MV-4-11 (cell line): ENCODE data around the gene DYNC2H1.

ENCODE experiments used
- DNase-seq: peaks from one replicate; lab custom pipeline; 2025; lab: John Stamatoyannopoulos, UW

Gene DYNC2H1

DNA sequence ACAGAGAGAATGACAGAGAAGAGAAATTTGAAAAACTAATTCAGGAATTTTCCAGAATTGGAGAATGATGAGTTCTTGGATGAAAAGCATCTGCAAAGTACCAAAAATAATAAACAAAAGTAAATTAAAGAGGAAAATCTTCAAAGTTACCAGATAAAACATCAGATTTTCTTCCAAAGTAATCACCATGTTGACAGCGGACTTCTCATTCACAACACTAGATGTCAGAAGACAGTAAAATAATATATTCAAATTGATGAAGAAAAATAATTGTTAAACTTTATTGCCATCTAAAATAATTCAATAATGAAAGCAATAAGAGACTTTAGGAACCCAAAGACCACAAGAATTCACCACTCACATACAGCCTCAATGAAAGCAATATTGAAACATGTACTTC is 355.2 kb downstream of the DYNC2H1 start:
- DNase-seq: no peak

DNA sequence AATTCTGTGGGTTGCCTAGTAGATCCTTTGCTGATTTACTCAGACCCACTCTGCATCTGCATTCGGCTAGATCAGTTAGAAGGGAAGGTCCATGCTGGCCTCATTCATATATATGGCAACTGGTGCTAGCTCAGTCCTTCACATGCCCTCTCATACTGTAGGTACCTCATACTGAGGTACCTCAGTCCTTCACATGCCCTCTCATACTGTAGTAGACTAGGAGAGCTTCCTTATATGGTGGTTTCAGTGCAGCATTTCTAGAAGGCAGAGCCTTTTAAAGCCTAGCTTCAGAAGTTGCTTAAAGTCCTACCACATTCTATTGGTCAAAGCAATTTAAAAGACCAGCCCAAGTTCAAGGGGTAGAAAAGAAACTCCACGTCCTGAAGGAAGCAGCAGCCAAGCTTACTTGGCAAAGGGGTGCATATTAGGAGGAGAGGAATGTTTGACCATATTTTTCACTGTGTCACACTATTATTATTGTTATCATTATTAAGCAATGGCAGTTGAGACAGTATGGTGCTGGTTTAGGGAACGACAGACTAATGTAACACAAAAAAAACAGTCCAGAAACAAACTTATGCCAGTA is 356.4 kb downstream of the DYNC2H1 start:
- DNase-seq: no peak

DNA sequence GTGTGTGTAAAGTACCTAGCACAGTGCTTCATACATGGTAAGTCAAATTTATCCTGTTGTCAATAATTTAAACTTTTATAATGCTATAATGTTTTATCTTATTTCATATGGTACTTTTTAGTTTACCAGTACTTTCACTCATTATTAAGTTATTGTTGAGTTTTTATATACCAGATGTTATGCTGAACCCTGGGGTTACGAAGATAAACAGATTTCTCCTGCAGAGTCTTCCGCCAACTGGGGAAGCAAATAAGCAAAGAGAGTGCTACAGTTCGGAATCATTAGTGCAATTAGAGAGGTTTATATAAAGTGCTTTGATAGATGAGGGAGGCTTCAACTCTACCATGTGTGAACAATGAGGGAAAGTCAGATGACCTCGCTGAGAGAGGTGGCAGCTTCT is 362.3 kb downstream of the DYNC2H1 start:
- DNase-seq: no peak

DNA sequence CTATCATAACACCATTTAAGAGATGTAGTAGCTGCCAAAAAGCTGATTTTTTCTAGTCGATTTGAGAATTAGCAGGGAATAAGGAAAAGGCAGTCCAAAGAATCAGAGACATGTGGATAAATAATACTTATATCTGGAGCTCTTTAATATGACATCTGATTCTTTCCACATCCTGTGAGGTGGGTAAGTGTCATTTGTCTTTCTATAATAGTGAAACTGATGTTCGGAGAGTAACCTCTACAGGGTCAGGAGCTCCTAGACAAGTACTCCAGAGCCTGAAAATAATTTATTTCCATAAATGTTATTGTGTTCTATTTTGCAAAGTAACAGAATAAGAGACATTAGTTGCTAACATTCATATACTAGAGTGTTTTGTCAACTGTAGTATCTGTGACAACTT is 367.6 kb downstream of the DYNC2H1 start:
- DNase-seq: no peak

DNA sequence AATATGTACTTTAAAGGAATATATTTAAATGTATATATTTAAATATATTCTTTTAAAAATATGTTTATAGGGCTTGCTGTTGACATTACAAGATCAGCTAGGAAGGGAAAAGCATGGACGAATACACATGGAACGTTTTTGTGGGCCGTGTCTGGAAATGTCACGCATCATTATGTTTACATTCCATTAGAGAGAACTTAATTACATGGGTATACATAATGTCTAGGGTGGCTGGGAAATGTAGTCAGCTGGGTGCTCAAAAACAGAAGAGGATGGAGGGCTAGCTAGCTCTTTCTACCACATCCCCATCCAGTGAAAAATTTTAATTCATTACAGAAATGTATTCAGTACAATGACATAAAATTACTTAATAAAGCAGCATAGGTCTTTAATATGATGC is 371.2 kb downstream of the DYNC2H1 start:
- no peak for DNase-seq

DNA sequence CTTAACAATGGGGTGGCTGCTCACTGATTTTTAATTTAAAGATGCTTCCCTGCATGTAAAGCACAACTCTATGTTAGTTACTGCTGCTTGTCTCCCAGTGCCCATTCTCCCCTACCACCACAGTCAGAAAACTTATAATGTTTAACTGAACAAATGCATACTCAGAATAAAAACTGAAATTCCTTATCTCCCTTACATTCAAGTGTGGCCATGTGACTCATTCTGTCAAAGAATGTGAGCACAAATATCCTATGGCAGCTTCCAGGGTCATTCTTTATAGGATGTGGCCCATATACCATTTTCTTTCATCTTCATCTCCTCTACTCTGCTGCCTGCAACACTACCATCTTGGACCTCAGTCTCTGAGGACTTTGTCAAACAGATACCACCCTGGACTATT is 374.8 kb downstream of the DYNC2H1 start:
- no peak for DNase-seq

DNA sequence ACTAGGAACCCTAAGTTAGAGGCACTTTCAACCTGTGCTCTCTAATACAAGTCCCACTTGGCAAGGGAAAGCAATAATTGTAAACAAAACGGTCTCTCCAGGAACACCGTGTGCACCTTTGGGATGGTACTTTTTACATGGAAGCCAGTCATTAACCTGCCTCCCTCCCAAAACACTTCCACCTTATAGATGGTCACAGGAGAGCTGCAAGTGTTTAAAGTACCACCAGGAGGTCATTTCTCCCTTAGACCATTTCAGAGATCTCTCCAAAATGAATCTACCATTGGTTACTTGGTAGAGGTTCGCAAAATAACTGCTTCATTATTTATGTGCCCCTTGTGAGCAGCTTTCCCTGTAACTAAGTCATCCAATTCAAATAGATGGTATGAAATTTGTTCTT is 375.3 kb downstream of the DYNC2H1 start:
- no peak for DNase-seq

DNA sequence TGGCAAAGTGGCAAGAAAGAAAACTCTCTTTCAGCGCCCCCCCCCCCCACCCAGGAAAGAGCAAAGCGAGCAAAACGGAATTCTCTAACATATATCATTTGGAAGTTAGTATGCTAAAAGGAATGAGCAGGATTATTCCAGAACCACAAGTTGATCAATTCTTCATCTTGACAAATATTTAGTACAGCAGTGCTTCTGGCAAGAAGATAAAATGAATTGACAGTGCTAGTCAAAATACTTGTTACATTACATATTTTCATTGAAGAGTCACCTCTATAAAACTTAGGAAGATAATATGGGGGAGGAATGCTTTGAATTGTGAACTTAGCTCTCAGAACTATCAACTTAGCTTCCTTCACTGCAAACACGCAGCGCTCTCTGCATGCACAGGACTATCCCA is 377.4 kb downstream of the DYNC2H1 start:
- no peak for DNase-seq

DNA sequence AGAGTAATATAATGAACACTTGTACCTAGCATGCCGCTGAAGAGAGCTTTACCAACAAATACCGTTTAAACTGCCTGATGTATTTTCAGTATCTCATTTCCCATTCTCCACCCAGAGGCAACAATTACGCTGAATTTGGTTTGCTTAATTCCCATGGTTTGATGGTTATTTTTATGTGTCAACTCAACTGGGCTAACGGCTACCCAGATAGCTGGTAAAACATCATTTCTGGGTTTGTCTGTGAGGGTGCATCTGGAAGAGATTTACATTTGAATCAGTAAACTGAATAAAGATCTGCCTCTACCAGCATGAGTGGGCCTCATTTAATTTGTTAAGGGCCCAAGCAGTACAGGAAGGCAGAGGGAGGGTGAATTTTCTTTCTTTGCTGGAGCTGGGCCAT is 377.9 kb downstream of the DYNC2H1 start:
- DNase-seq: no peak

DNA sequence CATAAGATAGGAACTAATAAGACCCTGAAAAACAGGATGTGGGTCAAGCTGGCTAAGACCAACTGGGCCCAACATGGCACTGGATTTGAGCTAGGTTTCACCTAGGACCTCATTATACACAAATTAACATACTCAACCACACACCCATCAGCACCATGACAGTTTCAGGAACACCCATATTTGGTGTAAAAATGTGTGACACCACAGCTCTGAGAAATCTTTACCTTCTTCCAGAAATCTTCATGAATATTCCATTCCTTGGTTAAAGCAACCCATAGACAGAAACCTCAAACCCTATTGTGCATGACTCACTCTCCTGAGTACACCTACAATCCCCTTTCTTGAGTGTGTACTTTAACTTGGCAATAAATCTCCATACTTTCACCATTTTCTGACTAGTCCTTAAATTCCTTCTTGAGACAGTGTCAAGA is 378.8 kb downstream of the DYNC2H1 start:
- DNase-seq: peak; percentile 59

DNA sequence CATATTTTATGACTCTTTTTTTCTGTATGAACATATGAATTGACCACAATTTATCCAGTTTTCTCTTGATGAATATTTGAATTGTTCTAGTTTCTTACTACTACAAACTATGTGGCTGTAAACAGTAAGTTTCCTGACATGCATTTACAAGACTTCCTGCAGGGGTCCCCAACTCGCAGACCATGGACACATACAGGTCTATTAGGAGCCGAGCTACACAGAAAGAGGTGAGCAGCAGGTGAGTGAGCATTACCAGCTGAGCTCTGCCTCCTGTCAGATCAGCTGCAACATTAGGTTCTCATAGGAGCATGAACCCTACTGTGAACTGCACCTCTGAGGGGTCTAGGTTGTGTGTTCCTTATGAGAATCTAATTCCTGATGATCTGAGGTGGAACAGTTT is 379.4 kb downstream of the DYNC2H1 start:
- no peak for DNase-seq

DNA sequence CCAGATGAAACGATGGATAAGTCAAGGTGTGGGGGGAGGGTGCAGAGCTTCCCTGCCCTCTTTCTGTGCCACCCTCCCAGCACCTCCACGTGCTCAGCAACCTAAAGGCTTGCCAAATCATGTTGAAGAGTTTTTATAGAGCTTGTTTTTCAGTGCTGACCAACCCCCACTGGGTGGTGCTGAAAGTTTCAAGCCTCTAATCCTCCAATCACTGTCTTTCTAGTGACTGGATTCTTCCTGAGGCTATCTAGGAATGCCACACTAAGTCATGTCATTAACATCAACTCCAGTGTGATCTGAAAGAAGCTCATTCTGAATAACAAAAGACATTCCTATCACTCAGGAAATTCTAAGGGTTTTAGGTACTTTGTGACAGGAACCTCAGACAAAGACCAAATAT is 382.6 kb downstream of the DYNC2H1 start:
- DNase-seq: no peak

DNA sequence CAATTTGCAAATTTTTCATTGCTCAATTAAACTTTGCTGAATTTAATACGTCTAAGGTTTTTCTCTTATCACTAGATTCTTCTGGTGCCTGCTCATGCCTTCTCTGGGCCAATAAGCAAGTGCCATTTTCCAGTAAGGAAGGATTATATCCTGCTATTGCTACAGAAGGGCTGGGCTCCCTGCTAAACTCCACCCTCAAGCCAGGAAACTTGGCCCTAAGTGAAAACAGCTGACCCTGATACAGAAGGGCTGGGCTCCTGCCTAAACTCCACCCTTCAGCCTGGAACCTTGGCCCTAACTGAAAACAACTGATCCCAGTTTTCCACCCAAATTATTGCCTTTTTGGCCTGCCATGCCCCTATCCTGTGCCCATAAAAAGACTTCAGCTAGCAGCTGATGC is 385.3 kb downstream of the DYNC2H1 start:
- DNase-seq: no peak

DNA sequence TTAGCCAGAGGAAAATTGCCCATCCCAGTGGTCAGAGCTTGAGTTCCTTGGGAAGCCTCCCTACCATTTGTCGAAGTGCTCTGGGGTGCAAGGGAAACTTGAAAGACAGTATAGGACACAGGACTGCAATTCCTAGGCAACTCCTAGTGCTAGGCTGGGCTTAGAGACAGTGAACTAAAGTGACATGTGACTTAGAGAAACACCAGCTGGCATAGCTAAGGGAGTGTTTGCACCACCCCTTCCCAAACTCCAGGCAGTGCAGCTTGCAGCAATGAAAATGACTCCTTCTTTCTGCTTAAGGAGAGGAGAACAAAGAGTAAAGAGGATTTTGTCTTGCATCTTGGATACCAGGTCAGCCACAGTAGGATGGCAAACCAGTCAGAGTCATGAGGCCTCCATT is 388.0 kb downstream of the DYNC2H1 start:
- DNase-seq: no peak

DNA sequence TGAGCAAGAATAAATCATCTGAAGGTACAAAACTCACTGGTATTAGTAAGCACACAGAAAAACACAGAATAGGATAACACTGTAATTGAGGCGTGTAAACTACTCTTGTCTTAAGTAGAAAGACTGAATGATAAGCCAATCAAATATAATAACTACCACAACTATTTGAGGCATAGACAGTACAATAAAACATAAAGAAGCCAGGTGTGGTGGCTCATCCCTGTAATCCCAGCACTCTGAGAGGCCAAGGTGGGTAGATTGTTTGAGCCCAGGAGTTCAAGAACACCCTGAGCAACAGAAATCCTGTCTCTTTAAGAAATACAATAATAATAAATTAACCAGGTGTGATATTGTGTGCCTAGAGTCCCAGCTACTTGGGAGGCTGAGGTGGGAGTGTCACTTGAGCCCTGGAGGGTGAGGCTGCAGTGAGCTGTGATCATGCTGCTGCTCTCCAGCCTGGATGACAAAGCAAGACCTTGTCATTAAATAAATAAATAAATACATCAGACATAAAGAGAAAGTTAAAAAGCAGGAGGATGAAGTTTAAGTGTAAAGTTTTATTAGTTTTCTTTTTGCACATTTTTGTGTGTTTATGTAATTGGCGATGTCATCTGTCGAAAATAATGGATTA is 390.6 kb downstream of the DYNC2H1 start:
- no peak for DNase-seq

DNA sequence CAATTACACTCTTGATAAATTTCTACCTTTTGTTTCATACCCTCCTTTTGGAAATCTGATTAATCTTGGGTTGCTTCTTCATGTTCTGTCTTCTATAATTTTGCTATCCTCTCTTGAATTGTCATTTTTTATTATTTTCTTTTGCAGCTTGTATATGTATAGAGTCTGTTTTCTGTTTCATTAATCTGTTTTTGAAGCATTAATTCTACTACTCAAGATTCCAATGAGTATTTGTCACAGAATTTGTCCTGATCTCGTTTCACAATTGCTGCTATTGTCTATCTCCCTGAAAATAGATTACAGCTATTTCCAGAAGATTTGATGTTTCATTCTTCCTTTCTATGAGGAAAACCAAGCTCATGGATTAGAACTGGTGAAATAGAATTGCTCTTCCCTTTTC is 406.1 kb downstream of the DYNC2H1 start:
- no peak for DNase-seq

DNA sequence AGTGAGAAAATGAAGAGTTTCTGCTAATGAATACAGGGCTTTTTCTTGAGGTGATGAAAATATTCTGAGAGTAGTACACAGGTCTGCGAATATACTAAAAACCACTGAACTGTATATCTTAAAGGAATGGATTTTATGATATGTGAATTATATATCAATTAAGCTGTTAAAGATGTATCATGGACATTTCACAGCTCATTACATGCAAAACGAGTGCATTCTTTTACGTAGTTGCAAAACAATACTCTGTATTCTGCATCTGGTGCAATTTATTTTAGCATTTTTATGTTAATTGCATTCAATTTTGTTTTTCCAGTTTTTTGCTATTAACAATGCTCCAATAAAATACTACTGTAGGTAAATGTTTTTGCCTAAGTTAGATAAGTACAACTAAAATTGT is 411.6 kb downstream of the DYNC2H1 start:
- no peak for DNase-seq

DNA sequence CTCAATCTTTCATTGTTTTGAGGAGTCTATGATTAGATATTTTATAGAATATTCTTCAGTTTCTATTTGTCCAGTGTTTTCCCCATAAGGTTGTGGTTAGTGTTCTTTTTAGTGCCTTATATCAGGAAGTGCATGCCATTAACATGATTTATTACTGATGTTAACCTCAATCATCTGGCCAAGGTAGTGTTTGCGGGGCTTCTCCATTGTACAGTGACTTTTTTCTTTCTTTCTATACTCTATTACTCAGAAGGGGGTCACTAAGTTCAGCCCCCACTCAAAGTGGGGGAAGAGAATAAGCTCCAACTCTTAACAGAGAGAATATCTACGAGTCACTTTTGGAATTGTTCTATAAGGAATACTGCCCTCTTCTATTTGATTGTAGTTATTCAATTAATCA is 415.8 kb downstream of the DYNC2H1 start:
- peak; percentile 5 for DNase-seq

DNA sequence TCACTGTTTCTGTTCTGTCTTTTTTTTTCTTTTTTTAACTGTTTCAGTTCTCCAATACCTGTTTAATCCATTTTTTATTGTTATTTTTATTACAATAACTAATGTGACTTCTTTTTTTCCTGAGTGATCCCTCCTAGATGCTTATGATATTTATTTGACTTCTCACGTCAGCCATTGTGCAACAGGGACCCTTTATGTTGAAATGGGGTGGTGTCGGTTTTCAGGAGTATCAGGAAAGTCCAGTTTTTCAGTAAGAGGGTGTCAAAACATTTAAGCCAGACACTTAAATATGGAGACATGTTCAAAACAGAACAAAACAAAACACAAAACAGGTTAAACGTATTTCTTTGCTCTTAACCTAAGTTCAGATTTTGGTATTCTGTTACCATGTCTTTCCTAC is 418.8 kb downstream of the DYNC2H1 start:
- DNase-seq: no peak

DNA sequence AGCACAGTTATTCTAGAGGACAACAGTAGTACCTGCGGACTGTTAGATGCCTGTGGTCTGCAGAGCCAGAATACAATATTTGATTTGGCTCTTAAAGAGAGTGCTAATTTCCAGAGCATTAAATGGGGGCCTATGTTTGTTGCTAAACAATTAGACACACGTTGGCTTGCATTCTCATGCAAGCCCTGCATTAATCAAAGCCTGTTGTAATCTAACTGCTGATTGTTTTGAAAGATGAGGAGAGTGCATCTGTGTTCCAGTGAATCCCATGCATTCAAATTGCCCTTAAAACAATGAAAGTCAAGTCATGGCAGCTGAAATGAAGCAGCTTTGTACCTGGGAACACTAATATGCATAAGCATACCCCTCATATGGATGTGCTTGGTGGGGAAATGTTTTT is 419.4 kb downstream of the DYNC2H1 start:
- no peak for DNase-seq

DNA sequence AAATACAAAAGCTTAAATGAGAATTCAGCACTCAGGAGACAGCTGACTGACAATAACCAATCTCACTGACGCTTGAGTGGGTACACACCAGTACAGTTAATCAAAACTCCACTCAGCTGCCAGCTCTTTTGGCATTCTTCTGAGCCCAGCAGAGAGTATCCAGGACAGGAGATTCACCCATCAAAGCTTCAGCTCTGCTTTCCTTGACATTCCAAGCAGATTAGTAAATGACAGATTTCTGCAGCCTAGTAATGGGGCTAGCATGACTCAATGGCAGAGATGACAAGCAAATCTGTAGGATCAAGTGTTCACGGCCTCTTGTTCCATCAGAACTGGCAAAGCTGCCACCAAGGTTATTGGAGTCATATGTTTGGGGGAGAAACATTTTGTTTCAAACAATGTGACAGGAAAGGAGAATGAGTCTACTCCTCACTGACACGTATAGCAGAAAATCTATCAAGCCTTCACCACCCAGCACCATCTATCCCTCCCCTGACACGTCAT is 420.0 kb downstream of the DYNC2H1 start:
- no peak for DNase-seq
